PFSK-1 (cell line): ENCODE results near the gene NPC1L1.

Source experiments
- FOXP2 ChIP-seq: optimal IDR thresholded peaks from 2 replicates; pipeline ENCODE3; 2011; ENCODE audit warnings: borderline replicate concordance, control low read depth, inconsistent platforms; ENCODE audit not compliant: insufficient read depth; ENCODE audit errors: extremely low read length, extremely low read depth
- POLR2AphosphoS5 ChIP-seq: IDR thresholded peaks from 2 replicates; pipeline ENCODE4 v1.6.1; 2012; ENCODE audit warnings: low read depth, mild to moderate bottlenecking, control low read depth, low read length, moderate library complexity
- REST ChIP-seq, 2 experiments: IDR thresholded peaks; 2 replicates each; pipeline versions ENCODE4 v1.6.1 to v1.8.0; 2011 to 2012; ENCODE audit warnings: low read depth in 2 of 2, low read length in 2 of 2, control low read depth in 1 of 2, inconsistent platforms in 1 of 2, mild to moderate bottlenecking in 1 of 2, moderate library complexity in 1 of 2; ENCODE audit not compliant: insufficient read depth in 1 of 2
- SIN3A ChIP-seq: IDR thresholded peaks from 2 replicates; pipeline ENCODE4 v1.6.1; 2012; ENCODE audit warnings: mild to moderate bottlenecking, low read length, moderate library complexity, borderline replicate concordance; ENCODE audit not compliant: insufficient read depth
- TAF1 ChIP-seq: IDR thresholded peaks from 2 replicates; pipeline ENCODE4 v1.6.1; 2012; ENCODE audit warnings: low read length, control low read depth, borderline replicate concordance; ENCODE audit not compliant: insufficient read depth

The NPC1L1 gene

GRCh38 chr7:44471436-44471835 is 69.7 kb downstream of the NPC1L1 start:
- TF ChIP-seq POLR2AphosphoS5: no peak

- TF ChIP-seq SIN3A (no peak), TAF1 (no peak), FOXP2 (no peak), POLR2AphosphoS5 (no peak), REST (IDR thresholded peaks at IDR 0.05; ENCODE audit: insufficient read depth in 1 of 2, low read depth in 2 of 2, low read length in 2 of 2) (no peak)
These were observed 70.4 kb downstream of the NPC1L1 start for GRCh38 chr7:44470628-44471245.

GRCh38 chr7:44470135-44470479 is 71.0 kb downstream of the NPC1L1 start:
- TF ChIP-seq SIN3A (no peak), FOXP2 (no peak), POLR2AphosphoS5 (no peak), TAF1 (no peak), REST (IDR thresholded peaks at IDR 0.05; ENCODE audit: insufficient read depth in 1 of 2, low read depth in 2 of 2, low read length in 2 of 2) (no peak)

GRCh38 chr7:44469461-44470134 is 71.5 kb downstream of the NPC1L1 start:
- TF ChIP-seq TAF1 (no peak), POLR2AphosphoS5 (no peak), REST (IDR thresholded peaks at IDR 0.05; ENCODE audit: insufficient read depth in 1 of 2, low read depth in 2 of 2, low read length in 2 of 2) (no peak), FOXP2 (no peak), SIN3A (no peak)

- TF ChIP-seq SIN3A (no peak), POLR2AphosphoS5 (no peak), TAF1 (no peak), FOXP2 (no peak), REST (IDR thresholded peaks at IDR 0.05; ENCODE audit: insufficient read depth in 1 of 2, low read depth in 2 of 2, low read length in 2 of 2) (no peak)
These were observed 73.9 kb downstream of the NPC1L1 start for GRCh38 chr7:44467217-44467548.
